BLaER1 (cell line): Measurements from ENCODE around the gene MBD3L2.
"Not testable (repeated sequence)": the region's sequence is repeated elsewhere in the genome, so short reads cannot be mapped to it uniquely, and the experiment has no call there.

ENCODE experiments used
- H3K27ac ChIP-seq: shearing (Covaris generic); formaldehyde crosslinking; 2 replicates; pipeline ENCODE4 v1.8.1; 2022
- H3K27me3 ChIP-seq: shearing (Covaris generic); formaldehyde crosslinking; 2 replicates; pipeline ENCODE4 v1.8.1; 2022
- H3K36me3 ChIP-seq: shearing (Covaris generic); formaldehyde crosslinking; 2 replicates; pipeline ENCODE4 v1.8.1; 2022
- H3K4me1 ChIP-seq: shearing (Covaris generic); formaldehyde crosslinking; 2 replicates; pipeline ENCODE4 v1.8.1; 2022
- H3K4me2 ChIP-seq: shearing (Covaris generic); formaldehyde crosslinking; 2 replicates; pipeline ENCODE4 v1.8.1; 2022
- H3K4me3 ChIP-seq: shearing (Covaris generic); formaldehyde crosslinking; 2 replicates; pipeline ENCODE4 v1.8.1; 2022
- H3K9ac ChIP-seq: shearing (Covaris generic); formaldehyde crosslinking; 2 replicates; pipeline ENCODE4 v1.8.1; 2022
- H3K9me3 ChIP-seq: shearing (Covaris generic); formaldehyde crosslinking; 2 replicates; pipeline ENCODE4 v1.8.1; 2022
- H4K20me1 ChIP-seq: shearing (Covaris generic); formaldehyde crosslinking; 2 replicates; pipeline ENCODE4 v1.8.1; 2022
- Cebpa-rat ChIP-seq: shearing (Covaris generic); IDR thresholded peaks from 2 replicates; pipeline ENCODE4 v1.8.1; 2022

MBD3L2 gene

DNA sequence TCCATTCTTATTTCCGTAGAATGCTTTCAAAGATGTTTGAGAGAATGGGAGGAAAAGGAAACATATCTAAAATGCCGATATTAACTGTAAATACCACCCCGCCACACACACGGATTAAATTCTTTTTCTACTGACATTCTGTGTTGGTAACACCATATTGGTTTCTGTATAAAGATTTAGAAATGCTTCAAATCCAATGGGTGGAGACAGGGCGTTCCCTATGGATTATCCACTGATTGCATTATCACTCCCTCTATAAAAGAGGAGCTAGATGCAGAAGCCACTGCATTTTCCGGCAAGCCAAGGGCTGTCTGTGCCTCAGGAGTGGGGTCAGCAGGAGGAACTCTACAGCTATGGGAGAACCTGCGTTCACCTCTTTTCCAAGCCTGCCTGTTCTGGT is at the start of gene MBD3L2:
Gene MBD3L2 (plus strand): TSS at position 301 of the 400 bp plus-strand sequence. CDS start 53 bp downstream, at position 354.
- not testable (repeated sequence) for H3K36me3 ChIP-seq, H4K20me1 ChIP-seq, H3K4me3 ChIP-seq, H3K4me2 ChIP-seq, H3K27me3 ChIP-seq, H3K9ac ChIP-seq, H3K4me1 ChIP-seq, H3K27ac ChIP-seq, H3K9me3 ChIP-seq

DNA sequence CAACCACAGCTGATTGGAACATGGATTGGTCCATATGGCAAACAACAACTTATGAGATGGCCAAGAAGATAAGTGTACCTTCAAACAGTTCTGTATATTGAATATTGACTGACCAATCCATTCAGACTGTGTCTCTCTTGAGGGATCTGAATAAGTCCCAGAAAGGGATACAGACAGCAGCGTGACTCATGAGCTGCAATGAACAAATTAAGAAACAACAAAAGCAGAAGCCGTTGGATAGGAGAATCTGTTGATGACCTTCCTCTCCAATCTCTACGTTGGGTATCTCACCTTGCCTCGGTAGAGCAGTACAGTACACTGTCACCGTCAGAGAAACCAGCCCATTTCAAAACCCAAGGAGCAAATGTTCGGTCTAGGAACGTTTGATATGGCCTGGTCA is 49.2 kb upstream of the MBD3L2 start:
- H3K27me3 ChIP-seq = no peaks in the 10 kb centered on the region
- H3K36me3 ChIP-seq = no peaks in the 10 kb centered on the region
- no peaks in the 10 kb centered on the region for H3K4me1 ChIP-seq
- H3K27ac ChIP-seq = no peak overlapping the region
- TF ChIP-seq Cebpa-rat = no peak
- no peak overlapping the region for H3K4me2 ChIP-seq
- H4K20me1 ChIP-seq = no peaks in the 10 kb centered on the region
- no peak overlapping the region for H3K9ac ChIP-seq
- H3K9me3 ChIP-seq = peaks cover 18% of the 10 kb centered on the region
- no peak overlapping the region for H3K4me3 ChIP-seq

DNA sequence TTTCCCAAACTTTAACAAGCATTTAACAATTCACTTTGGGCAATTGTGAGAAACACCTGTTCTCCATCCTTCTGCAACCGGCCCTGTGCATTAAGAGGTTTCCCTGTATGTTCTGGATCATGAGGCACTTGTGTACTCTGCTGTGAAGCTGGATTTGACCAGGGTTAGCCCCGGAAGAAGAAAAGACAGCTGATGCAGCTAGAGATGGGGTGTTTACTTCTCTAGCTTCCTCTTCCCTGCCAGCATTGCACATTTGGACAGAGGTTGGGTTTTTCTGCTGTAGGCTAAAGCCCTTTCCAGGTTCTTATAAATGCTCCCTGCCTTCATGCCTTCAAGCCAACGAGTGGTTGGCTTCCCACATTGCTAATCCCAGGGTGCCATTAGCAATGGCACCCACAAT is 48.8 kb upstream of the MBD3L2 start:
- Histone ChIP-seq H3K36me3 (no peaks in the 10 kb centered on the region), H3K9ac (no peak overlapping the region)

DNA sequence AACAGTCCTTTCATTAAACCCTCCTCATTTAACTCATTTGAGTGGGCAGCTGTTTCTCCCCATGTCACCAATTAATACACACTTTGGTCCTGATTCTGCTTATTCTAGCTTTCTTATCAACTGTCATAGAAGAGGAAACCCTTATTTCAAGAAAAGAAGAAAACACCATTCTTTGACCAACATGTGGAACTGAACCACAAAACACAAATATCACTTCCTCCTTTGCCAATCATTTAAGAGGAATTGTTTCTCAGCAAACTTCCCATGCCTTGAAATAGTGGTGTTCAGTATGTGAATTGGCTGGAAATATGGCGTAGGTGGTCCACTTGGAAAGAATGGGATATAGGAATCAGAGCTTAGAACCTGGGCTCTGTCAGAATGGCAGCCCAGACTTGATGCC is 48.3 kb upstream of the MBD3L2 start:
- TF ChIP-seq Cebpa-rat = no peak
- Histone ChIP-seq H3K4me1 (no peaks in the 10 kb centered on the region), H3K27me3 (no peaks in the 10 kb centered on the region), H3K4me3 (no peak overlapping the region), H3K36me3 (no peaks in the 10 kb centered on the region), H3K9me3 (peaks cover 9% of the 10 kb centered on the region; the same call in 1 of the 2 replicates), H3K9ac (no peak overlapping the region), H3K27ac (no peak overlapping the region), H3K4me2 (no peak overlapping the region), H4K20me1 (no peaks in the 10 kb centered on the region)

More for the DNA sequence above, 48.8 kb upstream of the MBD3L2 start:
- Histone ChIP-seq H3K27me3 (no peaks in the 10 kb centered on the region), H3K4me2 (no peak overlapping the region), H3K9me3 (peaks cover 14% of the 10 kb centered on the region), H3K4me3 (no peak overlapping the region), H4K20me1 (no peaks in the 10 kb centered on the region), H3K27ac (no peak overlapping the region), H3K4me1 (no peaks in the 10 kb centered on the region)
- no peak for TF ChIP-seq Cebpa-rat

DNA sequence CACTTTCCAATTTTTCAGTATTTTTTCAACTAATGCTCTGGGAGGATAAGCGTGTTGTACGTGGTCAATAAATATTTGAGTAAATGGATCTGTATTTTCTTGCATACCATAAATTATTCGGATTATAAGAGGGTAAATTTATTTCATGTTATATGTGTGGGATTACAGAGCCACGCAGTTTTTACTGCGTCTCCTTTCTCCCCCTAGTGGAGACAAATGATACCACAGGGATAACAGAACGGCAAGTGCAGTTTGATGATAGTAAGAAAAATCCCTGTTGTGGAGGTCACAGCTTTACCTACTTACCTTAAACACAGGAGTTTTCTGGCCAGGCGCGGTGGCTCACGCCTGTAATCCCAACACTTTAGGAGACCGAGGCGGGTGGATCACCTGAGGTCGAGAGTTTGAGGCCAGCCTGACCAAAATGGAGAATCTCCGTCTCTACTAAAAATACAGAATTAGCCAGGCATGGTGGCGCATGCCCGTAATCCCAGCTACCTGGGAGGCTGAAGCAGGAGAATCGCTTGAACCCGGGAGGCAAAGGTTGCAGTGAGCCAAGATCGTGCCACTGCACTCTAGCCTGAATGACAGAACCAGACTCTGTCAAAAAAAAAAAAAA is 44.7 kb upstream of the MBD3L2 start:
- TF ChIP-seq Cebpa-rat = no peak
- H3K9ac ChIP-seq = no peak overlapping the region
- H3K9me3 ChIP-seq = no peaks in the 10 kb centered on the region
- H3K27ac ChIP-seq = no peak overlapping the region
- no peaks in the 10 kb centered on the region for H3K27me3 ChIP-seq
- no peaks in the 10 kb centered on the region for H4K20me1 ChIP-seq
- no peaks in the 10 kb centered on the region for H3K36me3 ChIP-seq
- no peak overlapping the region for H3K4me2 ChIP-seq
- H3K4me3 ChIP-seq = no peak overlapping the region
- peaks cover 7% of the 10 kb centered on the region for H3K4me1 ChIP-seq

DNA sequence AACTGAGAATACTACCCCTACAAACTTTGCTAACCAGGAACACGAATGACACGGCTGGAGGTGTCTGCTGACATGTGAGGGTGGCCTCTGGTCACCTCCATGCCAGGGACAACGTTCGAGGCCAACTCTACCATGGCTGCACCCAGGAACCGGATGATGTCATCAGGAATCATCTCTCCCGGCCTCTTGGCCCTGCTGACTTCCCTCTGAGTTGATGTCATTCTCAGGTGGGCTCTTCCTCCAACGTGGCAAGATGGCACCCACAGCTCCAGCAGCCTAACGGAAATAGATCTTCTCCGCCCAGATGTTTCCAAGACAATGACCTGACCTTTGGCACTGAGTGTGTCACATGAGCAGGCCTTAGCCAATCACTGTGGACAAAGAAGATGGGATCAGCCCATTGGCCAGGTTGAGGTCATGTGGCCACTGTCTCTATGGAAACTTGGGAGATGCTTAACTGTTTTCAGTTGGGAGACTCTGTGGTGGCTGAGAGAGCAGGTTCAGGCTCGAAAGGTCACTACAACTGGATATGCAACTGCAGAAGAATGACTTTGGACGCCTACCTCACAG is 42.9 kb upstream of the MBD3L2 start:
- Histone ChIP-seq H3K36me3 (no peaks in the 10 kb centered on the region), H3K4me2 (no peak overlapping the region), H3K4me1 (peaks cover 11% of the 10 kb centered on the region), H3K27ac (no peak overlapping the region), H3K27me3 (no peaks in the 10 kb centered on the region), H3K9me3 (no peaks in the 10 kb centered on the region), H4K20me1 (no peaks in the 10 kb centered on the region), H3K4me3 (no peak overlapping the region), H3K9ac (no peak overlapping the region)
- no peak for TF ChIP-seq Cebpa-rat

DNA sequence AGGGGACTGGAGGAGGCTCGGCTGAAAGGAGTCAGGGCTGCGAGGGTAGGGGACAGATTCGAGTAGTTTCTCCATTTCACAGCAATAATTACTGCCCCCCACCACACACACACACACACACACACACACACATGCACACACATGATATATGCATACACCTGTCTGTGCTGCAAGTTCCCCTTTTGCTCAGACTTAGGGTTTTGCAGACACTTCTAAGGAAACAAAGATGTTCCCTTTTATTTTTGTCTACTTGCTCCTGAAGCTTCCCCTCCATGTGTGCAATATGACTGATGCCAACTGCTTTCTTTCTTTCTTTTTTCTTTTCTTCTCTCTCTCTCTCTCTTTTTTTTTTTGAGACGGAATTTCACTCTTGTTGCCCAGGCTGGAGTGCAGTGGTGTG is 41.3 kb upstream of the MBD3L2 start:
- no peak overlapping the region for H3K9ac ChIP-seq
- H3K27me3 ChIP-seq = no peaks in the 10 kb centered on the region
- no peak overlapping the region for H3K4me2 ChIP-seq
- H3K4me1 ChIP-seq = peaks cover 11% of the 10 kb centered on the region
- no peaks in the 10 kb centered on the region for H3K36me3 ChIP-seq
- no peak overlapping the region for H3K27ac ChIP-seq
- H3K4me3 ChIP-seq = no peak overlapping the region
- TF ChIP-seq Cebpa-rat = no peak
- H3K9me3 ChIP-seq = no peaks in the 10 kb centered on the region
- no peaks in the 10 kb centered on the region for H4K20me1 ChIP-seq

DNA sequence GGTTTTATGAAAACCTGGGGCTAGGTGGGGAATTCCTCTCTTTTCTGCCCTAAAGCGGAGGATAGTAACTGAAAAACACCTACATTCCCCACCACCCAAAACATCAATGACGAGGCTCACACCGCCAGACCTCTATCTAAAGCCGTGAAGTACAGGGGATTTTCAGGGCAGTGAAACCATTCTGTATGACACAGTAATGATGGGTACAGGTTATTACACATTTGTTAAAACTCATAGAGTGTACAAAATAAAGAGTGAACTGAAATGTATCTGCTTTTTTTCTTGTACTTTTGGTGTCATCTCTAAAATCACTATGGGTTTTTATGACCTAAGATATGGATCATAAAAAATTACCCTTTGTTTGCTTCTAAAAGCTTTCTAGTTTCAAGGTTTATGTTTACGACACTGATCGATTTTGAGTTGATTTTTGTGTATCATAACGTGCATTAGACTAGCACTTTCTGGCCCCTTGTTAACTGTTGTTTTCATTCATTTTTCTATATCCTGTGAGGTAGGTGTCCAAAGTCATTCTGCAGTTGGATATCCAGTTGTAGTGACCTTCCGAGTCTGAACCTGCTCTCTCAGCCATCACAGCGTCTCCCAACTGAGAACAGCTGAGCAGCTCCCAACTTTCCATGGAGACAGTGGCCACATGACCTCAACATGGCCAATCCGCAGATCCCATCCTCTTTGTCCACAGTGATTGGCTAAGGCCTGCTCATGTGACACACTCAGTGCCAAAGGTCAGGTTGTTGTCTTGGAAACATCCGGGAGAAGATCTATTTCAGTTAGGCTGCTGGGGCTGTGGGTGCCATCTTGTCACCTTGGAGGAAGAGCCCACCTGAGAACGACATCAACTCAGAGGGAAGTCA is 38.2 kb upstream of the MBD3L2 start:
- Histone ChIP-seq H3K27me3 (no peaks in the 10 kb centered on the region), H3K4me1 (peaks cover 21% of the 10 kb centered on the region), H3K9me3 (no peaks in the 10 kb centered on the region), H4K20me1 (no peaks in the 10 kb centered on the region), H3K4me3 (no peak overlapping the region), H3K27ac (no peak overlapping the region), H3K4me2 (no peak overlapping the region), H3K9ac (no peak overlapping the region), H3K36me3 (no peaks in the 10 kb centered on the region)
- no peak for TF ChIP-seq Cebpa-rat

DNA sequence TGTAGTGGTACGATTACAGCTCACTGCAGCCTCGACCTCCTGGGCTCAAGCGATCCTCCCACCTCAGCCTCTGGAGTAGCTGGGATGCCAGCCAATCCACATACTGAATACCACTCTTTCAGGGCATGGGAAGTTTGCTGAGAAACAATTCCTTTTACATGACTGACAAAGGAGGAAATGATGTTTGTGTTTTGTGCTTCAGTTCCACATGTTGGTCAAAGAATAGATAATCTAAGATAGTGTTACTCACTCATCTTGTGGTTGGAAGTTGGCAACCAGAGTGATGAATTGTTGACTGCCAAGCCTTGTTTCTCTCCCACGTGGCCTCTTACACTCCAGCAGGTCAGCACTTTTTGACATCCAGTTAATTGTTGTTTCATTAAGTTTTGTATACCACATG is 35.4 kb upstream of the MBD3L2 start:
- Histone ChIP-seq H3K9ac (no peak overlapping the region), H3K4me3 (no peak overlapping the region), H3K9me3 (no peaks in the 10 kb centered on the region), H3K4me2 (peak overlapping the region; percentile 30), H3K27me3 (no peaks in the 10 kb centered on the region), H3K36me3 (no peaks in the 10 kb centered on the region), H3K27ac (no peak overlapping the region), H3K4me1 (peaks cover 21% of the 10 kb centered on the region), H4K20me1 (no peaks in the 10 kb centered on the region)
- no peak for TF ChIP-seq Cebpa-rat

DNA sequence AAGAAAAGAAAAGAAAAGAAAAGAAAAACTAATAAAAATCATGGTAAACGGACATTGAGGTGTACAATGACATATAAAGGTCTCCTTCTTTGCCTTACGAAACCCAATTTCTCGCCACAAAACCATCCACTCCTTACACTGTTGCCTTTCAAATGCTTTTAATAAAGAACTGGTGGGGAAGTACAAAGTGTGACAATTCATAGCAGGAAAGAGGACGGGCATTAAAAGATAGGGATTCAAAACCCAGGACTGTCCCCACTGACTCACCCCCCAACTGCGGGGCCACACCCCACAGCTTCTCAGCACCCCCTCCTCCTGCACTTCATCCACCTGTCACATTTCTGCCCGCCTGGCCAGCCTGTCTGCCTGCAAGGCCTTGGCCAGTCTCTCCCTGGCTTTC is 30.3 kb upstream of the MBD3L2 start:
- H3K4me3 ChIP-seq = no peak overlapping the region
- H3K27me3 ChIP-seq = no peaks in the 10 kb centered on the region
- peaks cover 5% of the 10 kb centered on the region for H3K4me1 ChIP-seq
- no peaks in the 10 kb centered on the region for H3K36me3 ChIP-seq
- no peaks in the 10 kb centered on the region for H4K20me1 ChIP-seq
- H3K9ac ChIP-seq = no peak overlapping the region
- no peak overlapping the region for H3K4me2 ChIP-seq
- H3K9me3 ChIP-seq = no peaks in the 10 kb centered on the region
- no peak overlapping the region for H3K27ac ChIP-seq
- TF ChIP-seq Cebpa-rat = no peak

DNA sequence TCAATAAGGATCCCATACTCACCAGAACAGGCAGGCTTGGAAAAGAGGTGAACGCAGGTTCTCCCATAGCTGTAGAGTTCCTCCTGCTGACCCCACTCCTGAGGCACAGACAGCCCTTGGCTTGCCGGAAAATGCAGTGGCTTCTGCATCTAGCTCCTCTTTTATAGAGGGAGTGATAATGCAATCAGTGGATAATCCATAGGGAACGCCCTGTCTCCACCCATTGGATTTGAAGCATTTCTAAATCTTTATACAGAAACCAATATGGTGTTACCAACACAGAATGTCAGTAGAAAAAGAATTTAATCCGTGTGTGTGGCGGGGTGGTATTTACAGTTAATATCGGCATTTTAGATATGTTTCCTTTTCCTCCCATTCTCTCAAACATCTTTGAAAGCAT is 27.8 kb upstream of the MBD3L2 start, which contains the start of gene MBD3L2B:
Gene MBD3L2B (minus strand): TSS at position 101 of the 400 bp plus-strand sequence. CDS start 34 bp downstream, at position 67.
- not testable (repeated sequence) for H3K4me3 ChIP-seq, H3K4me1 ChIP-seq, H3K9ac ChIP-seq, H3K27ac ChIP-seq, H3K36me3 ChIP-seq, H3K27me3 ChIP-seq, H3K9me3 ChIP-seq, H3K4me2 ChIP-seq, H4K20me1 ChIP-seq

DNA sequence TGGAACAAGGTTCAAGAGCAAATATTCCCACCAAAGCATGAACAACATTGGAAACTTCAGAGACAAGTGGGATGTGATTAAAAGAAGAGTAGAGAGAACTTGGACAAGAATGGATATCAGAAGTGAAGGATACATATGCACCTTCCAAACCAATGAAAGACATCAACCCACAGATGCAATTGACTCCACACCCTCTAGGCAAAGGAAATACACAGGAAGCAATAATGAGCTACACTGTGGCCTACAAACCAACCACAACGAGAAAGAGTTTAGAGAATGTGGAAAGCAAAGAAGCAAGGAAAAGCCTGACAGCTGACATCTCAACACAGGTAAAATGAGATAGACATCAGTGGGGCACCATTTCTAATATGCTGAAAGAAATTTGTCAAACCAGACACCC is 20.3 kb upstream of the MBD3L2 start:
- H3K27me3 ChIP-seq = not testable (repeated sequence)

DNA sequence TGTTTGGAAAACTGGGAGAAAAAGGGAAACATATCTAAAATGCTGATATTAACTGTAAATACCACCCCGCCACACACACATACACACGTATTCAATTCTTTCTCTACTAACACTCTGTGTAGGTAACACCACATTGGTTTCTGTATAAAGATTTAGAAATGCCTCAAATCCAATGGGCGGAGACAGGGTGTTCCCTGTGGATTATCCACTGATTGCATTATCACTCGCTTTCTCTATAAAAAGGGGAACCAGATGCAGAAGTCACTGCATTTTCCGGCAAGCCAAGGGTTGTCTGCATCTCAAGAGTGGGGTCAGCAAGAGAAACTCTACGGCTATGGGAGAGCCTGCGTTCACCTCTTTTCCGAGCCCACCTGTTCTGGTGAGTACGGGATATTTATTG is 18.8 kb upstream of the MBD3L2 start, which contains the start of gene MBD3L5:
Gene MBD3L5 (plus strand): TSS at position 301 of the 400 bp plus-strand sequence. CDS start 34 bp downstream, at position 335.
- not testable (repeated sequence) for H3K4me3 ChIP-seq, H4K20me1 ChIP-seq, H3K9ac ChIP-seq, H3K4me2 ChIP-seq, H3K4me1 ChIP-seq, H3K9me3 ChIP-seq, H3K27ac ChIP-seq, H3K36me3 ChIP-seq, H3K27me3 ChIP-seq

More for the DNA sequence above, 20.3 kb upstream of the MBD3L2 start:
- not testable (repeated sequence) for H3K9ac ChIP-seq, H3K36me3 ChIP-seq, H3K4me1 ChIP-seq, H3K4me3 ChIP-seq, H3K9me3 ChIP-seq, H3K4me2 ChIP-seq, H3K27ac ChIP-seq, H4K20me1 ChIP-seq

DNA sequence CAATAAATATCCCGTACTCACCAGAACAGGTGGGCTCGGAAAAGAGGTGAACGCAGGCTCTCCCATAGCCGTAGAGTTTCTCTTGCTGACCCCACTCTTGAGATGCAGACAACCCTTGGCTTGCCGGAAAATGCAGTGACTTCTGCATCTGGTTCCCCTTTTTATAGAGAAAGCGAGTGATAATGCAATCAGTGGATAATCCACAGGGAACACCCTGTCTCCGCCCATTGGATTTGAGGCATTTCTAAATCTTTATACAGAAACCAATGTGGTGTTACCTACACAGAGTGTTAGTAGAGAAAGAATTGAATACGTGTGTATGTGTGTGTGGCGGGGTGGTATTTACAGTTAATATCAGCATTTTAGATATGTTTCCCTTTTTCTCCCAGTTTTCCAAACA is 9.0 kb upstream of the MBD3L2 start, which contains the start of gene MBD3L4:
Gene MBD3L4 (minus strand): TSS at position 101 of the 400 bp plus-strand sequence. CDS start 35 bp downstream, at position 66.
- not testable (repeated sequence) for H3K4me1 ChIP-seq, H3K27me3 ChIP-seq, H3K4me2 ChIP-seq, H3K27ac ChIP-seq, H4K20me1 ChIP-seq, H3K9me3 ChIP-seq, H3K36me3 ChIP-seq, H3K4me3 ChIP-seq, H3K9ac ChIP-seq
